ENCODE data around the gene IFFO2. TPM values are rescaled to one million over a fixed set of nuclear protein-coding genes. Genes with fewer than 3 reads are reported as not detected.

Gene IFFO2
- total and polyA plus RNA-seq, 2 donors: 5.1 to 22.6 TPM

GRCh38 chr1:18868801-18869424, 87.6 kb downstream of the IFFO2 start:
- H3K4me1 ChIP-seq (ENCODE audit: control insufficient read depth in 2 of 2, insufficient read depth in 2 of 2, low read length in 2 of 2): no peaks in the 10 kb centered on the region
- no peak for DNase-seq (ENCODE audit: low read depth in 6 of 9, low spot score in 9 of 9)

GRCh38 chr1:18868354-18868753, 88.1 kb downstream of the IFFO2 start:
- 90% methylated on average over 5 of the region's 5 CpGs for WGBS

More at GRCh38 chr1:18868801-18869424, 87.6 kb downstream of the IFFO2 start:
- 85% methylated on average over 12 of the region's 12 CpGs for WGBS
- Histone ChIP-seq H3K36me3 (ENCODE audit: control insufficient read depth in 2 of 2, insufficient read depth in 2 of 2, low read length in 1 of 2) (peaks cover 0 to 8% of the 10 kb centered on the region in 2 donors), H3K27me3 (ENCODE audit: control insufficient read depth in 2 of 2, insufficient read depth in 1 of 2, low read length in 1 of 2) (peaks cover 0 to 10% of the 10 kb centered on the region in 2 donors), H3K27ac (ENCODE audit: low read depth in 1 of 2, low read length in 1 of 2) (no peak overlapping the region), H3K4me3 (ENCODE audit: low read length in 2 of 2) (no peak overlapping the region), H3K9me3 (ENCODE audit: control insufficient read depth in 2 of 2, insufficient read depth in 1 of 2, low read length in 1 of 2) (no peaks in the 10 kb centered on the region)

GRCh38 chr1:18866846-18867245, 89.6 kb downstream of the IFFO2 start:
- DNase-seq (ENCODE audit: low read depth in 6 of 9, low spot score in 9 of 9): no peak
- H3K36me3 ChIP-seq (ENCODE audit: control insufficient read depth in 2 of 2, insufficient read depth in 2 of 2, low read length in 1 of 2): peaks cover 0 to 2% of the 10 kb centered on the region in 2 donors
- H3K27me3 ChIP-seq (ENCODE audit: control insufficient read depth in 2 of 2, insufficient read depth in 1 of 2, low read length in 1 of 2): peaks cover 0 to 10% of the 10 kb centered on the region in 2 donors
- WGBS: 96% methylated on average over 3 of the region's 3 CpGs
- H3K4me1 ChIP-seq (ENCODE audit: control insufficient read depth in 2 of 2, insufficient read depth in 2 of 2, low read length in 2 of 2): no peaks in the 10 kb centered on the region
- no peak overlapping the region for H3K27ac ChIP-seq (ENCODE audit: low read depth in 1 of 2, low read length in 1 of 2)
- H3K4me3 ChIP-seq (ENCODE audit: low read length in 2 of 2): no peak overlapping the region
- H3K9me3 ChIP-seq (ENCODE audit: control insufficient read depth in 2 of 2, insufficient read depth in 1 of 2, low read length in 1 of 2): no peaks in the 10 kb centered on the region

More at GRCh38 chr1:18868354-18868753, 88.1 kb downstream of the IFFO2 start:
- DNase-seq (ENCODE audit: low read depth in 6 of 9, low spot score in 9 of 9): no peak
- Histone ChIP-seq H3K4me3 (ENCODE audit: low read length in 2 of 2) (no peak overlapping the region), H3K27ac (ENCODE audit: low read depth in 1 of 2, low read length in 1 of 2) (no peak overlapping the region), H3K27me3 (ENCODE audit: control insufficient read depth in 2 of 2, insufficient read depth in 1 of 2, low read length in 1 of 2) (peaks cover 0 to 10% of the 10 kb centered on the region in 2 donors), H3K36me3 (ENCODE audit: control insufficient read depth in 2 of 2, insufficient read depth in 2 of 2, low read length in 1 of 2) (peaks cover 0 to 8% of the 10 kb centered on the region in 2 donors), H3K9me3 (ENCODE audit: control insufficient read depth in 2 of 2, insufficient read depth in 1 of 2, low read length in 1 of 2) (no peaks in the 10 kb centered on the region), H3K4me1 (ENCODE audit: control insufficient read depth in 2 of 2, insufficient read depth in 2 of 2, low read length in 2 of 2) (no peaks in the 10 kb centered on the region)

- H3K27ac ChIP-seq (ENCODE audit: low read depth in 1 of 2, low read length in 1 of 2): no peak overlapping the region
- H3K4me1 ChIP-seq (ENCODE audit: control insufficient read depth in 2 of 2, insufficient read depth in 2 of 2, low read length in 2 of 2): no peaks in the 10 kb centered on the region
- peaks cover 0 to 10% of the 10 kb centered on the region in 2 donors for H3K27me3 ChIP-seq (ENCODE audit: control insufficient read depth in 2 of 2, insufficient read depth in 1 of 2, low read length in 1 of 2)
- H3K36me3 ChIP-seq (ENCODE audit: control insufficient read depth in 2 of 2, insufficient read depth in 2 of 2, low read length in 1 of 2): no peaks in the 10 kb centered on the region
- WGBS: 91% methylated on average over 6 of the region's 6 CpGs
- H3K9me3 ChIP-seq (ENCODE audit: control insufficient read depth in 2 of 2, insufficient read depth in 1 of 2, low read length in 1 of 2): no peaks in the 10 kb centered on the region
- no peak for DNase-seq (ENCODE audit: low read depth in 6 of 9, low spot score in 9 of 9)
- H3K4me3 ChIP-seq (ENCODE audit: low read length in 2 of 2): no peak overlapping the region
These were observed 90.2 kb downstream of the IFFO2 start for GRCh38 chr1:18866314-18866713.

- 82% methylated on average over 9 of the region's 9 CpGs for WGBS
- H3K9me3 ChIP-seq (ENCODE audit: control insufficient read depth in 2 of 2, insufficient read depth in 1 of 2, low read length in 1 of 2): no peaks in the 10 kb centered on the region
- H3K27ac ChIP-seq (ENCODE audit: low read depth in 1 of 2, low read length in 1 of 2): no peak overlapping the region
- H3K27me3 ChIP-seq (ENCODE audit: control insufficient read depth in 2 of 2, insufficient read depth in 1 of 2, low read length in 1 of 2): peaks cover 0 to 10% of the 10 kb centered on the region in 2 donors
- no peak overlapping the region for H3K4me3 ChIP-seq (ENCODE audit: low read length in 2 of 2)
- no peaks in the 10 kb centered on the region for H3K36me3 ChIP-seq (ENCODE audit: control insufficient read depth in 2 of 2, insufficient read depth in 2 of 2, low read length in 1 of 2)
- DNase-seq (ENCODE audit: low read depth in 6 of 9, low spot score in 9 of 9): no peak
- H3K4me1 ChIP-seq (ENCODE audit: control insufficient read depth in 2 of 2, insufficient read depth in 2 of 2, low read length in 2 of 2): no peaks in the 10 kb centered on the region
These were observed 91.3 kb downstream of the IFFO2 start for GRCh38 chr1:18865176-18865575.

GRCh38 chr1:18861590-18861989, 94.9 kb downstream of the IFFO2 start:
- no peaks in the 10 kb centered on the region for H3K9me3 ChIP-seq (ENCODE audit: control insufficient read depth in 2 of 2, insufficient read depth in 1 of 2, low read length in 1 of 2)
- no peaks in the 10 kb centered on the region for H3K36me3 ChIP-seq (ENCODE audit: control insufficient read depth in 2 of 2, insufficient read depth in 2 of 2, low read length in 1 of 2)
- no peaks in the 10 kb centered on the region for H3K4me1 ChIP-seq (ENCODE audit: control insufficient read depth in 2 of 2, insufficient read depth in 2 of 2, low read length in 2 of 2)
- WGBS: 85% methylated on average over 8 of the region's 8 CpGs
- H3K4me3 ChIP-seq (ENCODE audit: low read length in 2 of 2): no peak overlapping the region
- H3K27ac ChIP-seq (ENCODE audit: low read depth in 1 of 2, low read length in 1 of 2): no peak overlapping the region
- H3K27me3 ChIP-seq (ENCODE audit: control insufficient read depth in 2 of 2, insufficient read depth in 1 of 2, low read length in 1 of 2): peaks cover 0 to 10% of the 10 kb centered on the region in 2 donors
- DNase-seq (ENCODE audit: low read depth in 6 of 9, low spot score in 9 of 9): no peak

GRCh38 chr1:18861082-18861481, 95.4 kb downstream of the IFFO2 start:
- DNase-seq (ENCODE audit: low read depth in 6 of 9, low spot score in 9 of 9): no peak
- 83% methylated on average over 9 of the region's 9 CpGs for WGBS
- Histone ChIP-seq H3K9me3 (ENCODE audit: control insufficient read depth in 2 of 2, insufficient read depth in 1 of 2, low read length in 1 of 2) (no peaks in the 10 kb centered on the region), H3K27me3 (ENCODE audit: control insufficient read depth in 2 of 2, insufficient read depth in 1 of 2, low read length in 1 of 2) (peaks cover 0 to 10% of the 10 kb centered on the region in 2 donors), H3K4me1 (ENCODE audit: control insufficient read depth in 2 of 2, insufficient read depth in 2 of 2, low read length in 2 of 2) (no peaks in the 10 kb centered on the region), H3K27ac (ENCODE audit: low read depth in 1 of 2, low read length in 1 of 2) (no peak overlapping the region), H3K36me3 (ENCODE audit: control insufficient read depth in 2 of 2, insufficient read depth in 2 of 2, low read length in 1 of 2) (no peaks in the 10 kb centered on the region), H3K4me3 (ENCODE audit: low read length in 2 of 2) (no peak overlapping the region)

GRCh38 chr1:18859560-18859959, 96.9 kb downstream of the IFFO2 start, which contains the start of gene TAS1R2:
TSS of gene TAS1R2 (minus strand) at chr1:18859660. CDS start at chr1:18859660, 0 bp downstream.
- H3K4me3 ChIP-seq (ENCODE audit: low read length in 2 of 2): no peak within 1 kb of the TSS
- H3K27me3 ChIP-seq (ENCODE audit: control insufficient read depth in 2 of 2, insufficient read depth in 1 of 2, low read length in 1 of 2): no peaks in the 10 kb centered on the region
- no peaks in the 10 kb centered on the region for H3K4me1 ChIP-seq (ENCODE audit: control insufficient read depth in 2 of 2, insufficient read depth in 2 of 2, low read length in 2 of 2)
- 79% methylated on average over 4 of the region's 4 CpGs for WGBS
- H3K36me3 ChIP-seq (ENCODE audit: control insufficient read depth in 2 of 2, insufficient read depth in 2 of 2, low read length in 1 of 2): no peaks in the 10 kb centered on the region
- no peak within 1 kb of the TSS for H3K27ac ChIP-seq (ENCODE audit: low read depth in 1 of 2, low read length in 1 of 2)
- no peak for DNase-seq (ENCODE audit: low read depth in 6 of 9, low spot score in 9 of 9)
- H3K9me3 ChIP-seq (ENCODE audit: control insufficient read depth in 2 of 2, insufficient read depth in 1 of 2, low read length in 1 of 2): no peaks in the 10 kb centered on the region

GRCh38 chr1:18858070-18858688, 98.3 kb downstream of the IFFO2 start:
- no peaks in the 10 kb centered on the region for H3K9me3 ChIP-seq (ENCODE audit: control insufficient read depth in 2 of 2, insufficient read depth in 1 of 2, low read length in 1 of 2)
- WGBS: 92% methylated on average over 7 of the region's 7 CpGs

More at GRCh38 chr1:18858070-18858688, 98.3 kb downstream of the IFFO2 start:
- DNase-seq (ENCODE audit: low read depth in 6 of 9, low spot score in 9 of 9): no peak
- no peaks in the 10 kb centered on the region for H3K27me3 ChIP-seq (ENCODE audit: control insufficient read depth in 2 of 2, insufficient read depth in 1 of 2, low read length in 1 of 2)
- no peaks in the 10 kb centered on the region for H3K36me3 ChIP-seq (ENCODE audit: control insufficient read depth in 2 of 2, insufficient read depth in 2 of 2, low read length in 1 of 2)
- H3K4me1 ChIP-seq (ENCODE audit: control insufficient read depth in 2 of 2, insufficient read depth in 2 of 2, low read length in 2 of 2): no peaks in the 10 kb centered on the region
- H3K4me3 ChIP-seq (ENCODE audit: low read length in 2 of 2): no peak overlapping the region
- no peak overlapping the region for H3K27ac ChIP-seq (ENCODE audit: low read depth in 1 of 2, low read length in 1 of 2)

Data from thymus (tissue), 11 donors.